Activated T-helper 1 cell treated with Interleukin-2 at 50 U/mL for 16 hours (primary cell): ENCODE measurements around the gene ITK.
A peak's percentile ranks its signal among the peaks of the same experiment; 100 is the strongest.
"Not testable (repeated sequence)": the region's sequence is repeated elsewhere in the genome, so short reads cannot be mapped to it uniquely, and the experiment has no call there.

Experiments
- DNase-seq: peaks from one replicate; pipeline ENCODE4 v3.0.0-alpha.2; 2020; ENCODE audit warnings: low read depth

Gene ITK

DNA sequence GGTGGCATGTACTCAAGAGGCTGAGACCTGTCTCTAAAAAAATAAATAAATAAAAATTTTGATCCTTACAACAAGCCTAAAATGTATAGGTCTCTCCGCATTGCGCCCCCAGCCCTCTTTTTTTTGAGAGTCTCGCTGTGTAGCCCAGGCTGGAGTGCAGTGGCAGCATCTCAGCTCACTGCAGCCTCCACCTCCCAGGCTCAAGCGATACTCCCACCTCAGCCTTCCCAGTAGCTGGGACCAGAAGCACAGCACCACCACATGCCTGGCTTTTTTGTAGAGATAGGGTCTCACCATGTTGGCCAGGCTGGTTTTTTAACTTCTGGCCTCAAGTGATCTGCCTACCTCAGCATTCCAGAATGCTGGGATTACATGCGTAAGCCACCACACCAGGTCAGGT is 12.4 kb upstream of the ITK start:
- no peak for DNase-seq

DNA sequence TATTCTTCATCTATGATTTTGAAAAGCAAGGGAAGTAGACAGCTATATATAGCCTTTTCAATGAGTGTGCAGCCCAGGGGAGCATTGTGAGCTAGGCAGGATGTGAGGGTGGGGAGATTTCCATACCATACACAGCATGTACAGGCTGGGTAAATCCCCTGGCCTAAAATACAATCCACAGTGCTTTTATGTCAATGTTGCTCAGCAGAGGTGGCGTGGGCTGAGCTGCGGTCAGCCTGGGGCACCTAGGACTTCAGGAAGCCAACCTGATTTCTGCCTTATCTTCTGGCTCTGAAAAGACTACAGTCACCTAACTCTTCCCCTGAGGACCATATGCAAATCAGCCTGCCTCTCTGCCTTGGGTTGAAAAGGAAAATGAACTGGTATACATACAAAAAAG is 8.2 kb upstream of the ITK start:
- peak; percentile 40 for DNase-seq

GRCh38 chr5:157175071-157175612 is 5.5 kb upstream of the ITK start:
- no peak for DNase-seq

DNA sequence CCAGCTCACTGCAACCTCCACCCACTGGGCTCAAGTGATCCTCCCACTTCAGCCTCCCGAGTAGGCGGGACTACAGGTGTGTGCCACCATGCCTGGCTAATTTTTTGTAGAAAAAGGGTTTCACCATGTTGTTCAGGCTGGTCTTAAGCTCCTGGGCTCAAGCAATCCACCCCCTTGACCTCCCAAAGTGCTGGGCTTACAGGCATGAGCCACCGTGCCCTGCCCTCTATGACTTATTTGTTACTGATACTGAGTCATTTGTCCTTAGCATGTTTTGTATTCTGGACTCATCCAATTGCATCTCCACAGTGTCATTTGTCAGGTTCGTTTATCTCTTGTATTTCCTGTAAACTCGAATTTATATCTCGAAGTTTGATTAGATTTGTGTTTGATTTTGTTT is 2.7 kb upstream of the ITK start:
- DNase-seq: no peak

DNA sequence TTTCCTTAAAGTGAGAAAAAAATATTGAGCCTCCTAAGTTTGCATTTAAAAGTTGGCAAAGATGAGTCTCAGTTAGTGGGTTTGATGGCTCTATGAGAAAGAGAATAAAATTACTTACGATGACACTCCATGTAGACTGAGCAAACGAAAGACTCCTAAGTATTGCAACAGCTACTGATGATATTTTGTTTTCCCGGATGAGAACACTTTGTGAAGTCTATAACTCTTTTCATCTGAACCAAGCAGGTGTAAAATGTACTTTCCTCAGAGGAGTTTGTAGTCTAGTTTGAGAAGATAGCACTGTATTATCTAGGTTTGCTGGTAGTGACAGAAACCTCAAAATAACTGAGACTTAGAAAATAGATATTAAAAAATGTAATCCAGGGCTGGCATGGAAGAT is 1.7 kb upstream of the ITK start:
- DNase-seq: no peak

- DNase-seq: no peak
Observed at GRCh38 chr5:157182143-157182757, 1.6 kb downstream of the ITK start.

- DNase-seq: no peak
Observed at GRCh38 chr5:157184117-157184670, 3.6 kb downstream of the ITK start.

DNA sequence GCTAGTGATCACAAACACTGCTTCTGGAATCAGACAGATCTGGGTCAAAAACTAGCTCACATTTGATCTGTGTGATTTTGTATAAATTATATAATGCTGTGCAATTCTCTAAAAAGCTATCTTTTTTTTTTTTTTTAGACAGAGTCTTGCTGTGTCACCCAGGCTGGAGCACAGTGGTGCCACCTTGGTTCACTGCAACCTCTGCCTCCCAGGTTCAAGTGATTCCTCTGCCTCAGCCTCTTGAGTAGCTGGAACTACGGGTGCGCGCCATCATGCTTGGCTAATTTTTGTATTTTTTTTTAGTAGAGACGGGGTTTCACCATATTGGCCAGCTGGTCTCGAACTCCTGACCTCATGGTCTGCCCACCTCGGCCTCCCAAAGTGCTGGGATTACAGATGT is 4.5 kb downstream of the ITK start:
- DNase-seq: not testable (repeated sequence)

- DNase-seq: no peak
Observed at GRCh38 chr5:157186309-157187045, 5.8 kb downstream of the ITK start.

GRCh38 chr5:157187046-157187754 is 6.6 kb downstream of the ITK start:
- DNase-seq: no peak

- no peak for DNase-seq
Observed at GRCh38 chr5:157188270-157188669, 7.6 kb downstream of the ITK start.

DNA sequence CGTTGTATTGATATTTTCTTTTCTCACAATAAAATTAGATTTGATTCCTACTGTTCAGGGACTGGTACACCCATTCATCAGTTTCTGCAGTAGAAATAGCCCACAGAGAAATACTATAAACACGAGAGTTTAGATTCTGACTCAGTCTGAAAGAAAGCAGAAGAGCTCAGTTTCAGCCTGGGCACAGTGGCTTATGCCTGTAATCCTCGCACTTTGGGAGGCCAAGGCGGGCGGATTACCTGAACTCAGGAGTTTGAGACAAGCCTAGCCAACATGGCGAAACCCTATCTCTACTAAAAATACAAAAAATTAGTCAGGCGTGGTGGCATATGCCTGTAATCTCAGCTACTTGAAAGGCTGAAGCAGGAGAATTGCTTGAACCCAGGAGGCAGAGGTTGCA is 8.6 kb downstream of the ITK start:
- no peak for DNase-seq

DNA sequence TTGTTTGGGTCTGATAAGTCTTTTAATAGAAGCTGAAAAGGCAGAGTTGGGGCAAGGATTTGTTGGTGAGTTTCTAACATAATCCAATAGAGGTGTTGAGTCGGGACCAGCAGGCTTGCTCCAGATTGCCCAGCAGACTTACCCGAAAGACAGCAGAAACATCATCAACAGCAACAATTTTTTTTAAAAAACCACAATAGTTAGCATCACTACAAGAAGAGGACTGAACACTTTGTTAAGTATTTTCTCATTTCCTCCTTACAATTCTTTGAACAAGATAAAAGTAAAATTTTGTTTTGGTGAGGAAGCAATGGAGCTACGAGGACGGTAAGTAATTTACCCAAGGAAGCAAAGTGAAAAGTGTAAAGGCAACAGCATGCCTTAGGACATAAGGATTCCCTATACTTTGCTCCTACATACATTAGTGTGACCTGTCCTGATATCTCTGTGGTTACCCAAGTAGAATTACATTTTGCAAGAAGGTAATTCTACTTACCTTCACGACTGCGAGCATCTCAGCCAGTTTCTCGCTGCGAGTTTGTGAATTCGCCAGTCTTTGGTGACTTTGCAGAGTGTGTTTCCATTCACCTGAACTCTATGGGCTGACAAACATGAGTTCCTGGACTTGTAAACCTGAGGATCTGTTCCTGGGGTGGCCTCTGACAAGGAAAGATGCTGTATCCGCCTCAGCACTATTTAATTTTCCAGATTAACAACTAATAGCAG is 13.2 kb downstream of the ITK start:
- no peak for DNase-seq

DNA sequence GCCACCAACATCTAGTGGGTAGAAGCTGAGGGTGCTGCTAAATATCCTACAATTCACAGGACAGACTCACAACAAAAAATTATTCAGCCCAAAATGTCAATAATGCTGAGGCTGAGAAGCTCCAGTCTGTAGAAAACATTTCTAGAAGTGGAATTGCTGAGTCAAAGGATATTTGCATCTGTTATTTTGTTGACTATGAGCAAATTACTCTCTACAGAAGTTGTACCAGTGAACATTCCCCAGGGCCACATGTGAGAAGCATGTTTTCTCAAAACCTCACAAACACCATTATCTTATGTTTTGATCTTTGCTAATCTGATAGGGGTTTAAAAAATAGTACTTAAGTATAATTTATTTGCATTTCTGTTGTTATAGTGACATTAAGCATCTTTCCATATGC is 15.4 kb downstream of the ITK start:
- DNase-seq: no peak

DNA sequence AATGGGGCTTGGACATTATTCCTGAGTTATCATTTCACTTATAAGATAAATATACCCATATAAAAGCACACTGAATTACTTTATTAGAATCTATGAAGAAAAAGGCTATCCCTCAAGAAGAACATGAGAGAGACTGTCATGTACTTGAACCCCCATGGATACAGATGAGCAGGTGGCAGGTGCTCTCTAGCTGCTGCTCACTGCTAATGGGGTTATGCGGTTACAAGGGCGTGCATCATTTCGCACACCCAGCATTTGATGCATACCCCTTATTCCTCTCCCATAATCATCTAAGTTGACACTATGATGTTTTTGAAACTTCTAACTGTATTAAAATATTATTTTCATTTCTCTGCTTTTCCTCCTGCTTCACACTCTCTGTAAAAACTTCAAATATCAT is 16.4 kb downstream of the ITK start:
- no peak for DNase-seq

DNA sequence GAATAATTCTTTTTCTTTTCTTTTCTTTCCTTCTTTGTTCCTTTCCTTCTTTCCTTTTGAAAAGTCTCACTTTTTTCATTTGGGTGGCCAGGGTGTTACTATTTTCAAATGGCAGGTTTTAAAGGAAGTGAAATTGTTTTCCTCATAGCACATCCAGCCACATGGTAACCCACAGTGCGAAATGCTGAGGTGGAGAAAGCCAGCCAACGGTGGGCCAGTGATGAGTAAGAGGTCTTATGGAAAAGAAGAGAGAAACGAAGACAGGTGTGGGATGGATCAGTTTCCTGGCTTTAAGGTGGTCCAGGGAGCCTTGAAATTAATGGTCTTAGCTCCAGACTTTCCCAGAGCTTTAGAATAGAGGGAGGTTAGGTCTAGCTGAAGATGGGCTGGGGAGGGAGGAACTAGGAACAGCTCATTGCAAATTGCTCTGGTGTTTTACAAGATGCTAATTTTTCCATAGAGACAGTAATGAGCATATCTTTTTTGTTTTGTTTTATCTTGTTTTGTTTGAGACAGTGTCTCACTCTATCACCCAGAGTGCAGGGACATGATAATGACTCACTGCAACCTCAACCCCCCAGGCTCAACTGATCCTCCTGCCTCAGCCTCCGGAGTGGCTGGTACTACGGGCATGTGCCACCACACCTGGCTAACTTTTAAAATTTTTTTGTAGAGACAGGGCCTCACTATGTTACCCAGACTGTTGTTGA is 17.8 kb downstream of the ITK start:
- peak; percentile 39 for DNase-seq

GRCh38 chr5:157201857-157202256 is 21.2 kb downstream of the ITK start:
- no peak for DNase-seq

- DNase-seq: no peak
Observed at GRCh38 chr5:157203417-157203816, 22.8 kb downstream of the ITK start.

DNA sequence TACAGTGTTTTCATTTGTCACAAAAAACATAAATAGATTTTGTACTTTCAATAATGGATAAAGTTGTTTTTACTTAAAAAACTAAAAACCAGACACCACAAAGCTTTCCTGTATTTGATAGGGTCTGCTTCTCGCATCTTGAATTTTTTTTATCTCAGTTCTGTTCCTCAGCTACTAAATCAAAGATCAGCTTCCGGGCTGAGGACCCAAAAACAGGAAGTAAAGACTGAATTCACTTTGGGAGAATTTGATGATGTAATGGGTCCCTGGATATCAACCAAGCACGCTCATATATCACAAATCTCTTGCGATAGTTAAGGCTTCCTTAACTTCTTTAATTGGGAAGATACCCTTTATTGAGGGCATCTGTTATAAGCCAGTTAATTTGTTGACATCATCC is 24.1 kb downstream of the ITK start:
- DNase-seq: no peak

GRCh38 chr5:157205708-157206107 is 25.1 kb downstream of the ITK start:
- DNase-seq: no peak

DNA sequence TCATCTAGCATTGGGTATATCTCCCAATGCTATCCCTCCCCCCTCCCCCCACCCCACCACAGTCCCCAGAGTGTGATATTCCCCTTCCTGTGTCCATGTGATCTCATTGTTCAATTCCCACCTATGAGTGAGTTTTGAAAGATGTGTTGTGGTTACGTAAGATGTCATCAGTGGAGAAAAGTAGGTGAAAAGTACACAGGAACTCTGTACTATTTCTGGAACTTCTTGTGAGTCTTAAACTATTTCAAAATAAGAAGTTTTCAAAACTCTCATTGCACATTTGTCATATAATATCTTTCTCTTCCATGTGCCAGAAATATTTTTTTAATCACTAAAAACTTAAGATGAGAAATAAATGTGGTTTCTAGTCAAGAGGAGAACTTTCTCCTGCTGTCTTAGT is 30.0 kb downstream of the ITK start:
- DNase-seq: not testable (repeated sequence)
